GM18505 (cell line): ENCODE measurements around the gene TCERG1L.

ENCODE experiments used
- ATAC-seq: cut with Tn5 transposase; IDR thresholded peaks from one replicate; pipeline ENCODE4 v1.9.1; 2021; ENCODE audit not compliant: unreplicated experiment
- POLR2A ChIP-seq: IDR thresholded peaks from 4 replicates; pipeline ENCODE4 v1.6.1; 2011; ENCODE audit warnings: borderline replicate concordance; ENCODE audit not compliant: insufficient read depth, insufficient read length; ENCODE audit errors: extremely low read depth

The TCERG1L gene

DNA sequence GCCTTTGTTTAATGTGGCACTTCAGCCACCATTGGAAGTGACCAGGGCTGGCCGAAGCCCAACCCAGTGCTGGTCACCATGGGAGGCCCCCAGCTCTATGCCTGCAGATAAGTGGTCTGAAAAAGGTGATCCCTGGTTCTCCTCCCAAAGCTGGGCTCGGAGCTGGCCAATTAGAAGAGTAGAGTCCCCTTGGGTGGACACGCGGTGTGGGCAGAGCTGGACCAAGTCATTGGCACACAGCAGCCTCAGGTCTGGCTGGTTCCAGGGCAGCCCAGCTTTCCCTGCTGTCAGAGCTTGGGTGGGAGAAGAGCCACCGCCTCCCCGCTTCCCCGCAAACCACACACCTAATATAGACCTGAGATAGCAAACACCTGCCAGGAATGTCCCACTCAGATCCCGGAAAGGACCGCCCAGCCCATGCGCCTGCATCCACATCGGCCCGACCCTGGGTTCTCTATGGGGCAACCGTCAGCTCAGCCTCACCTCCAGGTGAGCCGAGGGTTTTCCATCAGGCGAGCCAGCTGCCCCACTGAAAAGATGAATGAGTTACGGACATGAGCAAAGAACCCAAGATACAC is 84.3 kb downstream of the TCERG1L start:
- no peak for ATAC-seq
- TF ChIP-seq POLR2A: no peak

GRCh38 chr10:131226446-131227162 is 84.9 kb downstream of the TCERG1L start:
- no peak for TF ChIP-seq POLR2A
- ATAC-seq: no peak

GRCh38 chr10:131224106-131224505 is 87.4 kb downstream of the TCERG1L start:
- TF ChIP-seq POLR2A: no peak

DNA sequence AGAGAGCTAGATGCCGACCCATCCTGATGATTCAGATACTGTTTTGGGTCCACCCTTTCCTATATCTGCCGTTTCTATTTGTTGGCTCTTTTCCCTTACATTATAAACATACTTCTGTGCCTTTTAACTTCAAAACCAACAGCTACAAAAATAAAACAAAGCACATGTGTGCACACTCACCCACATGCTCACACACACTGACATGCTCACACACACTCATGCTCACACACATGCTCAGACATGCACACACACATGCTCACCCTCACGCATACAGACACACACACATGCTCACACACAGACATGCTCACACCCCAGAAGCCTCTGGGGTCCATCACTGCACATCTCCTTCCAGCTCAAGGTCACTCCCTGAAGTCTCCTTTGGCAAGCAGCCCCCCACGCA is 88.1 kb downstream of the TCERG1L start:
- no peak for TF ChIP-seq POLR2A
- ATAC-seq: no peak

More at GRCh38 chr10:131224106-131224505, 87.4 kb downstream of the TCERG1L start:
- no peak for ATAC-seq

DNA sequence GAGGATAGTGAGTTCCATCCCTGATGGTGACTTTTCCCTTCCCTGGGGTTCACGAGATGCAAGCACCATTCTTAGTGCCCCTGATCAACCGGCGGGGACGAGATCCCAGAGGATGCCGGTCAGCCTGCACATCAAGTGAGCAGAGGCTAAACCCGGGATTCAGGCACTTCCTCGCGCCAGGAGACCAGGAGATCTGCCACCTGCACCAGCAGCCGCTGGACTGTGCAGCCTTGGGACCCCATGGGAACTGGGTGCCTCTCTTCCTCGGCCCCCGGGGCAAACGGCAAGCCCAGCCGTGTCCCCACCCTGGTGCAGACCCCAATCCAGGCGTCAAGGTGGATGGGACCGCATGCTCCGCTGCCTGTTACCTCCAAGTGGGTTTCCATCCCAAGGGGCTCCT is 88.5 kb downstream of the TCERG1L start:
- no peak for ATAC-seq
- TF ChIP-seq POLR2A: no peak

DNA sequence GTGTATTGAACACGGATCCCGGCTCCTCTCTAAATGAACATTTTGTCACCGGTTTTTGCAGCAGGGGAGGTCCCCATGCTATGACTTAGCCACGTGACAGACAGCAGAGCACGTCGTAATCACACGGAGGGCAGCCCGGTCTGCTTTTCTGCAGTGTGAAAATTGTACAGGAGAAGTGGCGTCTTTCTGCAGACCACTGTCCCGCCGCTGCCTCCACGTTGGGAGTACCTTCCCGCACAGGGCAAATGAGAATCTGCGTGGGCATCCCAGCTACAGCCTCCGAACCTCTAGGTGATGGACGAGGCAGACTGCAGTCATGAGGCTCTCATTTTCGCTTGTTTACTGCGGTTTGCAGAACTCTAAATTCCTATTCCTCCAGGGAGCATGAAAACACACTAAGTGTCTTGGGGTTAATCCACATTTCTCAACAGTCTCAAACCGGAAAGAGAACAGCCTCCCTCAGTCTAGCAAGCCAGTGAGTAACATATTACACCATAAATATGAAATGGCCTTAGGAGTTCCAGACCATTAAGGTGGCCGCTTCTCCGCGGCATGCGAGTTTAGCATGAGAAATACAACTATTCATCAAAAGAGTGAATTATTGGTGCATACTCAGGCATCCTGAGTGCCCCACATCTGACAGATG is 89.8 kb downstream of the TCERG1L start:
- TF ChIP-seq POLR2A: no peak
- ATAC-seq: no peak

DNA sequence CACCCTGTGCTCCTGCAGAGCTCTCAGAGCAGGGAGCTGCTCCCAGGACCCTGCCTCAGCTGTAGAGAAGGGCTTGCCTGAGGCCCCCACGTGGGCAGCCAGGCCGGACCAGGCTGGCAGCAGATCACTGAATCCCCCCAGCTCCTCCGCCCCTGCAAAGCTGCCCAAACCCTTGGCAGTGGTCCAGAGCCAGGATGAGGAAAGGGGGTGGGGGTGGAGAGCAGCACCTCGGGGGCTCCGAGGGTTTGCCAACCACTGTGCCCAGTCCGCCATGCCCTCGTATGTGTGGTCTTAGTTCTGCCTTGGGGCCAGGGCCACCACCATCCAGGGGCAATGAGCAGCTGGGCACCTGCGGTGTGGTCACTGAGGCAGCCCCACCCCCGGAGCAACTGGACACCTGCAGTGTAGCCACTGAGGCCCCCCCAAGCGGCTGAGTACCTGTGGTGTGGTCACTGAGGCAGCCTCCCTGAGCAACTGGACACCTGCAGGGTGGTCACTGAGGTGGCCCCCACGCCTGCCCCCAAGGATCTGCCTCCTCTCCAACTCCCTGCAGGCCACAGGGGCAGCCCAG is 90.8 kb downstream of the TCERG1L start:
- no peak for ATAC-seq
- no peak for TF ChIP-seq POLR2A

DNA sequence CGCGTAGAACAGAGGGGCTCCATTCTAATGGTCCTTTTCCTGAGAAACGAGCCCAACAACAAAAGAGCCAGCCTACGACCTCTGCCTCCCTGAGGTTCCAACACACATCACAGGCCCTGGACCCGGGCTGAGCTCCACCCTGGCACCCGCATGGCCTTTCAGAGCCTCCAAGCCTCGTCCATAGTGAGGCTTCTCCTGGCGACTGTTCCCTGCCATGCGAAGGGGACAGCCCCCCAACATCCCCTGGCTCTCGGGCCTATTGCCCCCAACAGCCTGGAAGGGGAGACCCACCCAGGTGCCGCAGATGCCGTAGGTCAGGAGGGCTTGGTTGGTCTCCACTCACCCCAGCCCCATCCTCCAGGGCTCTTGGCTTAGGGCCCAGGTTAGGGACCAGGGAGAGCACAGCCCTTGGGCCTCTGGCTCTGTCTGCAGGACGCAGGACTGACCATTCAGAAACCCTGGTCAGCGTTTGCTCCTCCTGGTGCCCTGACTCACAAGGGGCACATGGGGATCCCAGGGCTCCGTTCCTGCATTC is 91.5 kb downstream of the TCERG1L start:
- no peak for TF ChIP-seq POLR2A
- ATAC-seq: no peak

- TF ChIP-seq POLR2A: no peak
- ATAC-seq: no peak
Observed at GRCh38 chr10:131219584-131219886, 92.0 kb downstream of the TCERG1L start.

DNA sequence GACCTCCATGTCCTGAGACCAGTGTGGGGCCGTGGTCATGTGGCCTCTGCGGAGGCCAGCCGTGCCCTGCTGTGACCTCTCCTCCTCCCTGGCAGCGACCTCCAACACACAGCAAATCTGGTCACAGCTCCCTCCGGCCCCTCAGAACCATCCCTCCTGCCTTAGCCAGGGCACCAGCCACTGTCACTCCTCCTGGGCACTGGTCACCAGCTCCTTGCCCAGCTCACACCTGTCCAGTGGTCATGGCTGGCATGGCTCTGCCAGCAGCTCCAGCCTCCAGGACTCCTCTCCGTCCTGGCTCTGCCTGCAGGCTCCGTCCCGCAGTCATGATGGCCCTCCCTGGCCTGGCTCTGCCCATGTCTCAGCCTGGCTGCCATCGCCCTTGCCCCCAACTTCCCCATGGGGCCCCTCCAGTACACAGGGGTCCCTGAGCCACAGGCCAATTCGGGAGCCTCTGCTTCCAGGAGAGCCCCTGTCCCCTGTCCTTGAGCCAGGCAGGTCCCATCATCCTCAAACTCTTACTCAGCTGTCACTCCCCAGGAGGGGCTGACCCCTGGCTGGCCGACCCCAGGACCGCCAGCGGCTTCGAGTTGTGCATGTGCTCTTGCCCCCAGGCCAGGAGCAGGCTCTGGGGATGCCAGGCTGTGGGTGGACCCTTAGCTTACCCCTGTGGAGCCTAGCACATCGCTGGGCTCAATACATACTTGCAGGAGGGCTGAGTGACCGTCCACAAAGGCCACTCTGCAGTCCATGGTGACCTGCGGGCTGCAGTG is 92.5 kb downstream of the TCERG1L start:
- ATAC-seq: no peak
- TF ChIP-seq POLR2A: no peak

DNA sequence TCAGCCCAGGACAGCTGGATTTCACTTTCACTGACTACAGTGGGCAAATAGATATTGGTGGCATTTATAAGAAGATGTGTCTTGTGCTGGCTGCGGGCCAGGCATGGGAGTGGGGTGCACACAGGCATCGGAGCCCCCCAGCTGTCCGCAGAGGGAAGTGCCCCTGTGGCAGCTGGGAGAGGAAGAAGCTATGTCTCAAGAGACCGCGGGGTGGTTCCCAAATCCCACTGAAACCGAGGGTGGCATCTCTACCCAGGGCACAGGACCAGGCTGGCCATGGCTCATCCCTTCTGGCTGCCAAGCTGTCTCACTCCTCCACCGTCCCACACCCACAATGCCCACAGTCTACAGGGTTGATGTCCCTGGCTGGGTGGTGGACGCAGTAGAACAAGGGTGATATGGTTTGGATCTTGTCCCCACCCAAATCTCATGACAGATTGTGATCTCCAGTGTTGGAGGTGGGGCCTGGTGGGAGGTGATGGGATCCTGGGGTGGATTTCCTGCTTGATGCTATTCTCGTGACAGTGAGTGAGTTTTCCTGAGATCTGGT is 94.8 kb downstream of the TCERG1L start:
- TF ChIP-seq POLR2A: no peak
- ATAC-seq: no peak

GRCh38 chr10:131215776-131216175 is 95.7 kb downstream of the TCERG1L start:
- TF ChIP-seq POLR2A: no peak
- ATAC-seq: no peak
